ENCODE data around the gene LCLAT1.

Gene LCLAT1

GRCh38 chr2:30503695-30504052 is 56.6 kb downstream of the LCLAT1 start:
- TF ChIP-seq TAF1 (IDR thresholded peaks at IDR 0.05; ENCODE audit: borderline replicate concordance, insufficient read depth, low read length) (no peak), POLR2AphosphoS5 (IDR thresholded peaks at IDR 0.05; ENCODE audit: low read depth, low read length) (no peak), SIN3A (IDR thresholded peaks at IDR 0.05; ENCODE audit: borderline replicate concordance, insufficient read depth, low read length) (no peak), REST (IDR thresholded peaks at IDR 0.05; ENCODE audit: insufficient read depth in 1 of 2, low read depth in 2 of 2, low read length in 2 of 2) (no peak), FOXP2 (optimal IDR thresholded peaks at IDR 0.05; ENCODE audit: borderline replicate concordance, extremely low read depth, extremely low read length, insufficient read depth) (no peak)

- TF ChIP-seq SIN3A (IDR thresholded peaks at IDR 0.05; ENCODE audit: borderline replicate concordance, insufficient read depth, low read length) (no peak), POLR2AphosphoS5 (IDR thresholded peaks at IDR 0.05; ENCODE audit: low read depth, low read length) (no peak), TAF1 (IDR thresholded peaks at IDR 0.05; ENCODE audit: borderline replicate concordance, insufficient read depth, low read length) (no peak), FOXP2 (optimal IDR thresholded peaks at IDR 0.05; ENCODE audit: borderline replicate concordance, extremely low read depth, extremely low read length, insufficient read depth) (no peak), REST (IDR thresholded peaks at IDR 0.05; ENCODE audit: insufficient read depth in 1 of 2, low read depth in 2 of 2, low read length in 2 of 2) (no peak)
Measured at GRCh38 chr2:30504731-30505130, 57.7 kb downstream of the LCLAT1 start.

- TF ChIP-seq FOXP2 (optimal IDR thresholded peaks at IDR 0.05; ENCODE audit: borderline replicate concordance, extremely low read depth, extremely low read length, insufficient read depth), result no peak
- TF ChIP-seq SIN3A (IDR thresholded peaks at IDR 0.05; ENCODE audit: borderline replicate concordance, insufficient read depth, low read length), result no peak
- no peak for TF ChIP-seq POLR2AphosphoS5 (IDR thresholded peaks at IDR 0.05; ENCODE audit: low read depth, low read length)
- TF ChIP-seq REST (IDR thresholded peaks at IDR 0.05; ENCODE audit: insufficient read depth in 1 of 2, low read depth in 2 of 2, low read length in 2 of 2), result no peak
Measured at GRCh38 chr2:30505500-30506180, 58.6 kb downstream of the LCLAT1 start.

- TF ChIP-seq REST (IDR thresholded peaks at IDR 0.05; ENCODE audit: insufficient read depth in 1 of 2, low read depth in 2 of 2, low read length in 2 of 2) (no peak), TAF1 (IDR thresholded peaks at IDR 0.05; ENCODE audit: borderline replicate concordance, insufficient read depth, low read length) (no peak), POLR2AphosphoS5 (IDR thresholded peaks at IDR 0.05; ENCODE audit: low read depth, low read length) (no peak), FOXP2 (optimal IDR thresholded peaks at IDR 0.05; ENCODE audit: borderline replicate concordance, extremely low read depth, extremely low read length, insufficient read depth) (no peak), SIN3A (IDR thresholded peaks at IDR 0.05; ENCODE audit: borderline replicate concordance, insufficient read depth, low read length) (no peak)
Measured at GRCh38 chr2:30509716-30510115, 62.7 kb downstream of the LCLAT1 start.
